CD14-positive monocyte (primary cell): ENCODE measurements around the gene ZBTB47. TPM values are rescaled to one million over a fixed set of nuclear protein-coding genes. Genes with fewer than 3 reads are reported as not detected.

Experiments used
- DNase-seq, 3 donors: peaks; one replicate each; pipeline ENCODE4 v3.0.0-alpha.2; 2011 to 2022
- H2AFZ ChIP-seq: 2 replicates; pipeline ENCODE4 v1.6.0; 2012; ENCODE audit warnings: mild to moderate bottlenecking, low read depth, low read length, inconsistent platforms; ENCODE audit not compliant: insufficient read depth, poor library complexity, severe bottlenecking
- H3K27ac ChIP-seq, 2 donors: 1 replicate in 1 of 2; 2 replicates in 1 of 2; pipeline ENCODE4 v1.5.1; 2012 to 2013; ENCODE audit warnings: low read length in 2 of 2, control low read depth in 1 of 2, inconsistent platforms in 1 of 2, low read depth in 1 of 2, mild to moderate bottlenecking in 1 of 2
- H3K27me3 ChIP-seq, 2 donors: one replicate each; pipeline versions ENCODE4 v1.6.0 to v1.6.1; 2011 to 2013; ENCODE audit warnings: low read length in 2 of 2; ENCODE audit not compliant: control insufficient read depth in 2 of 2, insufficient read depth in 2 of 2
- H3K36me3 ChIP-seq, 2 donors: replicated peaks in 1 of 2; 1 replicate in 1 of 2; 2 replicates in 1 of 2; pipeline versions ENCODE4 v1.5.1 to v1.6.1; 2012 to 2013; ENCODE audit warnings: low read length in 2 of 2, control low read depth in 1 of 2, inconsistent platforms in 1 of 2, mild to moderate bottlenecking in 1 of 2; ENCODE audit not compliant: insufficient read depth in 2 of 2, control insufficient read depth in 1 of 2
- H3K4me1 ChIP-seq, 2 donors: 1 replicate in 1 of 2; 2 replicates in 1 of 2; pipeline versions ENCODE4 v1.5.1 to v1.6.1; 2012 to 2013; ENCODE audit warnings: low read length in 2 of 2, control low read depth in 1 of 2, inconsistent platforms in 1 of 2, mild to moderate bottlenecking in 1 of 2, moderate library complexity in 1 of 2; ENCODE audit not compliant: insufficient read depth in 2 of 2, control insufficient read depth in 1 of 2
- H3K4me2 ChIP-seq: replicated peaks from 2 replicates; pipeline ENCODE3; 2012; ENCODE audit warnings: low read length, moderate library complexity, mild to moderate bottlenecking; ENCODE audit not compliant: poor library complexity, severe bottlenecking; ENCODE audit errors: extremely low read depth
- H3K4me3 ChIP-seq, 3 experiments: fragments of 200-600 bp in 1 of 3; sonication (generic) in 1 of 3; replicated peaks in 1 of 3; 1 replicate in 2 of 3; 2 replicates in 1 of 3; pipeline ENCODE4 v1.5.1; 2011 to 2013; ENCODE audit warnings: low read length in 3 of 3, mild to moderate bottlenecking in 3 of 3, control low read depth in 2 of 3, low read depth in 2 of 3, inconsistent platforms in 1 of 3, moderate library complexity in 1 of 3
- H3K79me2 ChIP-seq: 2 replicates; pipeline ENCODE4 v1.6.0; 2012; ENCODE audit warnings: mild to moderate bottlenecking, control low read depth, inconsistent platforms, low read length, moderate library complexity; ENCODE audit not compliant: insufficient read depth
- H3K9ac ChIP-seq: 2 replicates; pipeline ENCODE4 v1.6.0; 2017; ENCODE audit warnings: low read length, mild to moderate bottlenecking; ENCODE audit not compliant: insufficient read depth, poor library complexity, severe bottlenecking
- H3K9me3 ChIP-seq, 2 donors: replicated peaks in 1 of 2; 1 replicate in 1 of 2; 2 replicates in 1 of 2; pipeline versions ENCODE4 v1.5.1 to v1.6.1; 2012 to 2013; ENCODE audit warnings: low read length in 2 of 2, control low read depth in 1 of 2; ENCODE audit not compliant: control insufficient read depth in 1 of 2, insufficient read depth in 1 of 2
- H4K20me1 ChIP-seq: 2 replicates; pipeline ENCODE4 v1.6.0; 2012; ENCODE audit warnings: mild to moderate bottlenecking, low read length, control low read depth, moderate library complexity; ENCODE audit not compliant: insufficient read depth
- H3K27ac Mint-ChIP-seq, 7 donors: one replicate each; pipeline ENCODE4 v1.8.0; 2020; ENCODE audit warnings: mild to moderate bottlenecking in 7 of 7, mixed read lengths in 7 of 7, moderate library complexity in 6 of 7, inconsistent platforms in 2 of 7
- H3K27me3 Mint-ChIP-seq, 3 donors: one replicate each; pipeline ENCODE4 v1.8.0; 2021 to 2022; ENCODE audit warnings: low read depth in 3 of 3, mild to moderate bottlenecking in 3 of 3, mixed read lengths in 3 of 3, moderate library complexity in 3 of 3, inconsistent platforms in 1 of 3
- H3K36me3 Mint-ChIP-seq, 2 donors: one replicate each; pipeline ENCODE4 v1.8.0; 2020; ENCODE audit warnings: mixed read lengths in 2 of 2, inconsistent platforms in 1 of 2, mild to moderate bottlenecking in 1 of 2
- H3K4me1 Mint-ChIP-seq: one replicate; pipeline ENCODE4 v1.8.0; 2020; ENCODE audit warnings: mild to moderate bottlenecking, mixed read lengths
- H3K4me3 Mint-ChIP-seq, 2 donors: one replicate each; pipeline ENCODE4 v1.8.0; 2020; ENCODE audit warnings: mild to moderate bottlenecking in 2 of 2, mixed read lengths in 2 of 2, moderate library complexity in 1 of 2
- H3K9me3 Mint-ChIP-seq, 7 donors: one replicate each; pipeline ENCODE4 v1.8.0; 2020 to 2022; ENCODE audit warnings: mixed read lengths in 7 of 7, mild to moderate bottlenecking in 6 of 7, moderate library complexity in 6 of 7, inconsistent platforms in 2 of 7
- WGBS: methylation state at CpG from one replicate; pipeline ENCODE4 v1.1.5; 2013; ENCODE audit warnings: missing lambda C conversion rate; ENCODE audit not compliant: insufficient coverage; 5-methylcytosine and 5-hydroxymethylcytosine counted together
- intact Hi-C, 2 donors: fragments of 100-400 bp; cut with micrococcal nuclease; formaldehyde crosslinking; loops; one replicate each; pipeline versions ENCODE4 v1.15.0 to v1.15.1; 2023
- polyA plus RNA-seq, 3 donors: library from polyadenylated mRNA; depleted of rRNA in 1 of 3; unstranded in 2 of 3; stranded (reverse) in 1 of 3; fragments of 300-500 nt in 2 of 3; fragments of >200 nt in 1 of 3; fragmentation: Illumina TruSeq in 2 of 3; gene quantifications; 1 replicate in 2 of 3; 2 replicates in 1 of 3; pipeline ENCODE4 v1.2.3, GENCODE V29; 2012 to 2021
- TF ChIP-seq, protein P1 (sequence below): fragments of 200-600 bp; IDR thresholded peaks from one replicate; pipeline ENCODE4 v1.8.0; 2022; ENCODE audit warnings: antibody characterized with exemption, mild to moderate bottlenecking

The ZBTB47 gene
- polyA plus RNA-seq, 3 donors: 0.35 to 9.8 (median 0.41) TPM

DNA sequence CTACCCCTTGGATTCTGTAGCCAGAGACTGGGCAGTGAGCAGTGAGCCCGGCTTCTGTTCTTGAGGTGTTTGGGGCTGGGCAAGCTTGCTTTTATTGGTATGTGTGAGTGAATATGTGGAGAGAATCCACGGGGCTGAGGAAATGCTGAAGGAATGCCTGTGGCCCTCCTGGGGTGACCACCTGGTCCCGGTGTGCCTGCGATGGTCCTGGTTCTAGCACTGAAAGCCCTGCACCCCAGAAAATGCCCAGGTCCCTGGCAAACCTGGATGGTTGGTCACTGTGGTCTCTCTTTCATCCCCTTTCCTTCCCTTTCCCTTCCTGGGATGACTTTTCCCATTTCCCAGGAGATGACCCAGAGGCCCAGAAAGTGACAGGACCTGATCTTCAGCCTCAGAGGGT, 4.2 kb downstream of the ZBTB47 start:
- TF ChIP-seq, protein P1, sequence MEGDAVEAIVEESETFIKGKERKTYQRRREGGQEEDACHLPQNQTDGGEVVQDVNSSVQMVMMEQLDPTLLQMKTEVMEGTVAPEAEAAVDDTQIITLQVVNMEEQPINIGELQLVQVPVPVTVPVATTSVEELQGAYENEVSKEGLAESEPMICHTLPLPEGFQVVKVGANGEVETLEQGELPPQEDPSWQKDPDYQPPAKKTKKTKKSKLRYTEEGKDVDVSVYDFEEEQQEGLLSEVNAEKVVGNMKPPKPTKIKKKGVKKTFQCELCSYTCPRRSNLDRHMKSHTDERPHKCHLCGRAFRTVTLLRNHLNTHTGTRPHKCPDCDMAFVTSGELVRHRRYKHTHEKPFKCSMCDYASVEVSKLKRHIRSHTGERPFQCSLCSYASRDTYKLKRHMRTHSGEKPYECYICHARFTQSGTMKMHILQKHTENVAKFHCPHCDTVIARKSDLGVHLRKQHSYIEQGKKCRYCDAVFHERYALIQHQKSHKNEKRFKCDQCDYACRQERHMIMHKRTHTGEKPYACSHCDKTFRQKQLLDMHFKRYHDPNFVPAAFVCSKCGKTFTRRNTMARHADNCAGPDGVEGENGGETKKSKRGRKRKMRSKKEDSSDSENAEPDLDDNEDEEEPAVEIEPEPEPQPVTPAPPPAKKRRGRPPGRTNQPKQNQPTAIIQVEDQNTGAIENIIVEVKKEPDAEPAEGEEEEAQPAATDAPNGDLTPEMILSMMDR: no peak
- Histone ChIP-seq H3K9me3 (no peaks in the 10 kb centered on the region), H3K4me3 (no peak overlapping the region), H3K4me1 (peaks cover 35 to 52% of the 10 kb centered on the region in 2 donors), H3K79me2 (peaks cover 41% of the 10 kb centered on the region), H3K4me2 (no peak overlapping the region), H3K9ac (peak overlapping the region; percentile 15), H3K36me3 (peaks cover 8 to 33% of the 10 kb centered on the region in 2 donors), H4K20me1 (peaks cover 33% of the 10 kb centered on the region), H3K27me3 (no peaks in the 10 kb centered on the region), H3K27ac (peak overlapping the region in 1 of 2 donors; percentile 16), H2AFZ (no peak overlapping the region)
- no peak for DNase-seq
- WGBS: 100% methylated on average over 4 of the region's 4 CpGs
- H3K27ac Mint-ChIP-seq: peak overlapping the region in 5 of 7 donors; percentile 23 to 76 (median 56)
- peaks cover 15 to 35% of the 10 kb centered on the region in 2 donors for H3K36me3 Mint-ChIP-seq
- H3K27me3 Mint-ChIP-seq: peaks cover 0 to 3% (median 1%) of the 10 kb centered on the region in 3 donors
- peaks cover 42% of the 10 kb centered on the region for H3K4me1 Mint-ChIP-seq
- H3K4me3 Mint-ChIP-seq: no peak overlapping the region
- intact Hi-C loops: loop anchor here in 1 of 2 donors (10.0 kb wide), 1 partner anchor 73 kb away; the partner anchor contains the start of gene SEC22C
- peaks cover 0 to 3% (median 0%) of the 10 kb centered on the region in 7 donors for H3K9me3 Mint-ChIP-seq

DNA sequence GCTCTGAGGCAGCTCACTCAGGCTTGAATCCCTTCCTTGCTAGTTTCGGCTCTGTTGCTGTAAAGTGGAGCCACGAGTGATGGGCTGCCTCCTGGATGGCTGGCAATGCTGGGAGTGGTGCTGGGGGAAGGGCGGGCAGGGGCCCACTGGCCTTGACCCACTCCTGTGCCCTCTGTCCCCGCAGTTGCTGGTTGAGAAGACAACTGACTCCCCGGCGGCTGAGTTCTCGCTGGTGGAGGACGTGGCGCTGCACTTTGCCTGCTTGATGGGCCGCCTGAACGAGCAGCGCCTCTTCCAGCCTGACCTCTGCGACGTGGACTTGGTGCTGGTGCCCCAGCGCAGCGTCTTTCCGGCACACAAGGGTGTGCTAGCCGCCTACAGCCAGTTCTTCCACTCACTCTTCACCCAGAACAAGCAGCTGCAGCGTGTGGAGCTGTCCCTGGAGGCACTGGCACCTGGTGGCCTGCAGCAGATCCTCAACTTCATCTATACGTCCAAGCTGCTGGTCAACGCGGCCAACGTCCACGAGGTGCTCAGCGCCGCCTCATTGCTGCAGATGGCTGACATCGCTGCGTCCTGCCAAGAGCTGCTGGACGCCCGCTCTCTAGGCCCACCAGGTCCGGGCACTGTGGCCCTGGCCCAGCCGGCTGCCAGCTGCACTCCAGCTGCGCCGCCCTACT, 4.7 kb downstream of the ZBTB47 start:
- no peak overlapping the region for H2AFZ ChIP-seq
- peak overlapping the region in 1 of 2 donors; percentile 68 for H3K27ac ChIP-seq
- H3K27me3 ChIP-seq: no peaks in the 10 kb centered on the region
- TF ChIP-seq, protein P1: no peak
- intact Hi-C loops: loop anchor here in 1 of 2 donors (10.0 kb wide), 1 partner anchor 73 kb away; the partner anchor contains the start of gene SEC22C
- Mint-ChIP-seq H3K27me3 (peaks cover 0 to 3% (median 1%) of the 10 kb centered on the region in 3 donors), H3K4me3 (no peak overlapping the region), H3K36me3 (peaks cover 15 to 39% of the 10 kb centered on the region in 2 donors), H3K4me1 (peaks cover 37% of the 10 kb centered on the region), H3K9me3 (peaks cover 0 to 3% (median 0%) of the 10 kb centered on the region in 7 donors), H3K27ac (peak overlapping the region; percentile 16 to 76 (median 46))
- H3K4me3 ChIP-seq: no peak overlapping the region
- H3K9me3 ChIP-seq: no peaks in the 10 kb centered on the region
- peaks cover 29 to 46% of the 10 kb centered on the region in 2 donors for H3K4me1 ChIP-seq
- peaks cover 8 to 36% of the 10 kb centered on the region in 2 donors for H3K36me3 ChIP-seq
- peaks cover 35% of the 10 kb centered on the region for H3K79me2 ChIP-seq
- WGBS: 96% methylated on average over 27 of the region's 34 CpGs
- no peak overlapping the region for H3K4me2 ChIP-seq
- no peak for DNase-seq
- H3K9ac ChIP-seq: peak overlapping the region; percentile 15
- peaks cover 33% of the 10 kb centered on the region for H4K20me1 ChIP-seq
